Activated naive CD4-positive, alpha-beta T cell treated with anti-CD3 and anti-CD28 coated beads for 36 hours (primary cell): ENCODE data around the gene MACROH2A1. TPM values are rescaled to one million over a fixed set of nuclear protein-coding genes. Genes with fewer than 3 reads are reported as not detected.
A peak's percentile ranks its signal among the peaks of the same experiment; 100 is the strongest.

Source experiments
- CTCF ChIA-PET: fragments of 350-600 bp; sonication (Branson Sonifier 250); formaldehyde crosslinking; loops from one replicate; lab custom pipeline; 2021; ENCODE audit warnings: antibody characterized with exemption; lab: Charles Lee
- DNase-seq: peaks from one replicate; pipeline ENCODE4 v3.0.0-alpha.2; 2020
- H3K27ac Mint-ChIP-seq: one replicate; pipeline ENCODE4 v1.8.0; 2021; ENCODE audit warnings: mild to moderate bottlenecking, mixed read lengths
- H3K27me3 Mint-ChIP-seq: one replicate; pipeline ENCODE4 v1.8.0; 2021; ENCODE audit warnings: low read depth, mixed read lengths
- H3K36me3 Mint-ChIP-seq: one replicate; pipeline ENCODE4 v1.8.0; 2021; ENCODE audit warnings: low read depth, mixed read lengths
- H3K4me1 Mint-ChIP-seq: one replicate; pipeline ENCODE4 v1.8.0; 2021; ENCODE audit warnings: low read depth, mixed read lengths
- H3K4me3 Mint-ChIP-seq: one replicate; pipeline ENCODE4 v1.8.0; 2021; ENCODE audit warnings: mild to moderate bottlenecking, moderate library complexity, mixed read lengths
- H3K9me3 Mint-ChIP-seq: one replicate; pipeline ENCODE4 v1.8.0; 2021; ENCODE audit warnings: mixed read lengths
- intact Hi-C: fragments of 100-400 bp; cut with micrococcal nuclease; formaldehyde crosslinking; loops from one replicate; pipeline ENCODE4 v1.15.1; 2023
- total RNA-seq, 2 experiments: library from RNA; stranded (reverse); gene quantifications; one replicate each; pipeline ENCODE4 v1.2.3, GENCODE V29; 2021

Gene MACROH2A1
- total RNA-seq, 2 experiments from 2014 or later = 153 TPM

GRCh38 chr5:135433681-135434426 lies 34.8 kb upstream of the MACROH2A1 start:
- intact Hi-C loops = no loop called here
- peaks cover 2% of the 10 kb centered on the region for H3K9me3 Mint-ChIP-seq
- no peak overlapping the region for H3K4me3 Mint-ChIP-seq
- H3K36me3 Mint-ChIP-seq = no peaks in the 10 kb centered on the region
- H3K27me3 Mint-ChIP-seq = no peaks in the 10 kb centered on the region
- DNase-seq = no peak
- CTCF ChIA-PET = interaction anchor here (0.6 to 1.0 kb wide), 3 partner anchors 21 to 401 kb away, joined by 3 to 5 read pairs (median 3); no protein-coding TSS in a partner anchor
- no peak overlapping the region for H3K27ac Mint-ChIP-seq
- no peaks in the 10 kb centered on the region for H3K4me1 Mint-ChIP-seq

DNA sequence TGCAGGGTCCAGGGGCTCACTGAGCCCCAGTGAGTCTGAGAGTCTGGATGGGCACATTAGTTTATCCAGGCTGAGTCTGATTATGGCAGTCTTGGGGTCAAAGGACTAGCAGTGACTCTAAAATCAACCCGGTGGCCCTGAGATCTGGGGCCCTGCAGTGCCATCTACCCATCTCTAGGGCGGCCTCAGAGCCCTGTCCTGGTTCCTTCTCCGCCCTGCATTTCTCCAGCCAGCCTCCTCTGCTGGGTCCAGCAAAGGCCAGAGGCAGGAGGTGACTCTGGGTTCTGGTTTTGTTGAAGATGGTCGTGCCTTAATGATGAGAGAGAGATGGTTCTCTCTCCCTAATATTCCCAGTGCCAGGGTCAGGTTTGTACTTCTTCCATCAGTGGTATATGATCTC lies 33.1 kb upstream of the MACROH2A1 start:
- H3K36me3 Mint-ChIP-seq = no peaks in the 10 kb centered on the region
- no peak overlapping the region for H3K27ac Mint-ChIP-seq
- intact Hi-C loops = no loop called here
- H3K9me3 Mint-ChIP-seq = peaks cover 6% of the 10 kb centered on the region
- H3K4me1 Mint-ChIP-seq = no peaks in the 10 kb centered on the region
- no peak for DNase-seq
- no peaks in the 10 kb centered on the region for H3K27me3 Mint-ChIP-seq
- H3K4me3 Mint-ChIP-seq = no peak overlapping the region
- CTCF ChIA-PET = no interaction called here

- H3K4me1 Mint-ChIP-seq = peaks cover 3% of the 10 kb centered on the region
Observed at GRCh38 chr5:135430135-135430437, 31.1 kb upstream of the MACROH2A1 start.

GRCh38 chr5:135429301-135430134 lies 30.5 kb upstream of the MACROH2A1 start:
- Mint-ChIP-seq H3K27me3 (no peaks in the 10 kb centered on the region), H3K27ac (no peak overlapping the region), H3K4me3 (no peak overlapping the region), H3K9me3 (peaks cover 6% of the 10 kb centered on the region), H3K36me3 (no peaks in the 10 kb centered on the region), H3K4me1 (peaks cover 3% of the 10 kb centered on the region)
- intact Hi-C loops = no loop called here
- CTCF ChIA-PET = interaction anchor here (0.6 kb wide), 1 partner anchor 225 kb away, joined by 3 read pairs; no protein-coding TSS in a partner anchor
- no peak for DNase-seq

More at GRCh38 chr5:135430135-135430437, 31.1 kb upstream of the MACROH2A1 start:
- H3K9me3 Mint-ChIP-seq = peaks cover 6% of the 10 kb centered on the region
- no peaks in the 10 kb centered on the region for H3K27me3 Mint-ChIP-seq
- no peak overlapping the region for H3K4me3 Mint-ChIP-seq
- H3K36me3 Mint-ChIP-seq = no peaks in the 10 kb centered on the region
- CTCF ChIA-PET = no interaction called here
- intact Hi-C loops = no loop called here
- DNase-seq = no peak
- no peak overlapping the region for H3K27ac Mint-ChIP-seq

GRCh38 chr5:135428586-135428985 lies 29.6 kb upstream of the MACROH2A1 start:
- H3K36me3 Mint-ChIP-seq = no peaks in the 10 kb centered on the region
- peaks cover 3% of the 10 kb centered on the region for H3K4me1 Mint-ChIP-seq
- intact Hi-C loops = no loop called here
- CTCF ChIA-PET = interaction anchor here (0.6 kb wide), 1 partner anchor 520 kb away, joined by 4 read pairs; no protein-coding TSS in a partner anchor
- DNase-seq = no peak
- no peak overlapping the region for H3K4me3 Mint-ChIP-seq
- H3K27ac Mint-ChIP-seq = no peak overlapping the region
- peaks cover 6% of the 10 kb centered on the region for H3K9me3 Mint-ChIP-seq
- no peaks in the 10 kb centered on the region for H3K27me3 Mint-ChIP-seq

- peak; percentile 42 for DNase-seq
- intact Hi-C loops = loop anchor here (1.0 kb wide), 2 partner anchors 27 to 49 kb away; partner anchors contain the start of gene MACROH2A1
- Mint-ChIP-seq H3K36me3 (no peaks in the 10 kb centered on the region), H3K9me3 (peaks cover 6% of the 10 kb centered on the region), H3K4me3 (no peak overlapping the region), H3K4me1 (peaks cover 3% of the 10 kb centered on the region), H3K27ac (no peak overlapping the region), H3K27me3 (no peaks in the 10 kb centered on the region)
- CTCF ChIA-PET = interaction anchor here (0.6 to 2.4 kb wide), 20 partner anchors 13 to 611 kb away, joined by 3 to 10 read pairs (median 4); no protein-coding TSS in a partner anchor
Observed at GRCh38 chr5:135426102-135427082, 27.4 kb upstream of the MACROH2A1 start.

- H3K4me3 Mint-ChIP-seq = no peak overlapping the region
- H3K36me3 Mint-ChIP-seq = no peaks in the 10 kb centered on the region
- no peak overlapping the region for H3K27ac Mint-ChIP-seq
- no peaks in the 10 kb centered on the region for H3K27me3 Mint-ChIP-seq
- peaks cover 3% of the 10 kb centered on the region for H3K4me1 Mint-ChIP-seq
- intact Hi-C loops = loop anchor here (1.0 kb wide), 2 partner anchors 26 to 48 kb away; partner anchors contain the start of gene MACROH2A1
- CTCF ChIA-PET = interaction anchor here (0.6 to 2.4 kb wide), 22 partner anchors 11 to 479 kb away, joined by 3 to 10 read pairs (median 3); no protein-coding TSS in a partner anchor
- peaks cover 6% of the 10 kb centered on the region for H3K9me3 Mint-ChIP-seq
- DNase-seq = no peak
Observed at GRCh38 chr5:135425641-135426040, 26.6 kb upstream of the MACROH2A1 start.

GRCh38 chr5:135423846-135424168 lies 24.8 kb upstream of the MACROH2A1 start:
- Mint-ChIP-seq H3K27ac (no peak overlapping the region), H3K4me3 (no peak overlapping the region), H3K36me3 (peaks cover 2% of the 10 kb centered on the region), H3K9me3 (peaks cover 9% of the 10 kb centered on the region), H3K4me1 (peaks cover 3% of the 10 kb centered on the region), H3K27me3 (peaks cover 6% of the 10 kb centered on the region)
- no peak for DNase-seq
- intact Hi-C loops = no loop called here
- CTCF ChIA-PET = interaction anchor here (0.8 to 2.4 kb wide), 3 partner anchors 19 to 142 kb away, joined by 3 to 10 read pairs (median 3); no protein-coding TSS in a partner anchor

DNA sequence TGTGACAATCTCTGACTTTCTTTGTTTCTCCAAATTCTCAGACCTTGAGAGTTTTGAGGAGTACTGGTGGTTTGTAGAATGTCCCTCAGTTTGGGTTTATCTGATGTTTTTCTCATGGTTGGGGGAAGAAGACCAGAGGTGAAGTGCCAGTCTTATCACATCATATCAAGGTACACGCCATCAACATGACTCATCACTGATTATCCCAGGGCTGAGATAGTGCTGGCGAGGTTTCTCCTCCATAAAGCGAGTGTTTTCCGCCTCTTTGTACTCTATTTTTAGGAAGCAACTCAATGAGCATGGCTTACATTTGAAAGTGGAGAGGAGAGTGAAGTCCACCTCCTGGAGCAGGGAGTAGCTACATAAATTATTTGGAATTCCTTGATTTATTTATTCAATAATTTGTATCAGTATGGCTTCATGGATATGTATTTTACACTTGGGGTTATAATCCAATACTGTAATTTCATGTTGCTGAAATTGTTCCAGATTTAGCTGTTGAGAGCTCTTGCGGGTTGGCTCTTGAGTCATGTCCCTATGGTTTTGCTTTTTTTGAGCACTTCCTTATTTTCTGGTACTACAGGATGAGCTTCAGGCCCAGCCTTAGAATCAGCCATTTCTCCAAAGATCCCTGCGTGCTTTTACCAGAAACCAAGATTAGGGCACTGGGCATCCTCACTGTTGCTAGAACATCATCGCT lies 24.3 kb upstream of the MACROH2A1 start:
- H3K4me1 Mint-ChIP-seq = peaks cover 3% of the 10 kb centered on the region
- no peak for DNase-seq
- peaks cover 2% of the 10 kb centered on the region for H3K36me3 Mint-ChIP-seq
- peaks cover 5% of the 10 kb centered on the region for H3K9me3 Mint-ChIP-seq
- intact Hi-C loops = no loop called here
- CTCF ChIA-PET = interaction anchor here (0.6 to 1.0 kb wide), 3 partner anchors 19 to 439 kb away, joined by 3 read pairs; no protein-coding TSS in a partner anchor
- no peak overlapping the region for H3K27ac Mint-ChIP-seq
- H3K4me3 Mint-ChIP-seq = no peak overlapping the region
- H3K27me3 Mint-ChIP-seq = peaks cover 9% of the 10 kb centered on the region

- CTCF ChIA-PET = interaction anchor here (0.6 kb wide), 1 partner anchor 119 kb away, joined by 4 read pairs; no protein-coding TSS in a partner anchor
- intact Hi-C loops = no loop called here
- Mint-ChIP-seq H3K36me3 (peaks cover 2% of the 10 kb centered on the region), H3K27me3 (peaks cover 9% of the 10 kb centered on the region), H3K4me1 (peaks cover 3% of the 10 kb centered on the region), H3K9me3 (peaks cover 5% of the 10 kb centered on the region), H3K4me3 (no peak overlapping the region), H3K27ac (no peak overlapping the region)
- DNase-seq = no peak
Observed at GRCh38 chr5:135422419-135422818, 23.4 kb upstream of the MACROH2A1 start.

- no peaks in the 10 kb centered on the region for H3K4me1 Mint-ChIP-seq
- H3K4me3 Mint-ChIP-seq = no peak overlapping the region
- DNase-seq = no peak
- H3K9me3 Mint-ChIP-seq = peaks cover 5% of the 10 kb centered on the region
- intact Hi-C loops = no loop called here
- no peak overlapping the region for H3K27ac Mint-ChIP-seq
- H3K27me3 Mint-ChIP-seq = peaks cover 11% of the 10 kb centered on the region
- H3K36me3 Mint-ChIP-seq = peaks cover 2% of the 10 kb centered on the region
- CTCF ChIA-PET = no interaction called here
Observed at GRCh38 chr5:135417083-135417482, 18.1 kb upstream of the MACROH2A1 start.
